H9 (cell line): ENCODE data around the gene GRIN2A. TPM values are rescaled to one million over a fixed set of nuclear protein-coding genes. Genes with fewer than 3 reads are reported as not detected.

ENCODE experiments used
- DNase-seq: peaks from one replicate; pipeline ENCODE4 v3.0.0-alpha.2; 2017
- H2AFZ ChIP-seq: one replicate; pipeline ENCODE4 v1.6.1; 2013; ENCODE audit warnings: mild to moderate bottlenecking, low read length, control low read depth, moderate library complexity
- H2AK5ac ChIP-seq: 2 replicates; pipeline ENCODE4 v1.6.1; 2013; ENCODE audit warnings: low read length, control low read depth, mixed read lengths; ENCODE audit not compliant: insufficient read length
- H2BK120ac ChIP-seq: one replicate; pipeline ENCODE4 v1.6.1; 2013; ENCODE audit warnings: low read depth, mild to moderate bottlenecking, low read length, control low read depth, inconsistent platforms; ENCODE audit not compliant: poor library complexity, severe bottlenecking
- H2BK12ac ChIP-seq: 2 replicates; pipeline ENCODE4 v1.6.1; 2013; ENCODE audit warnings: low read length, control low read depth, mixed read lengths, low read depth; ENCODE audit not compliant: insufficient read length
- H2BK15ac ChIP-seq: 2 replicates; pipeline ENCODE4 v1.6.1; 2013; ENCODE audit warnings: low read depth, low read length, control low read depth
- H2BK20ac ChIP-seq: one replicate; pipeline ENCODE4 v1.6.1; 2013; ENCODE audit warnings: low read depth, mild to moderate bottlenecking, low read length, control low read depth, inconsistent platforms; ENCODE audit not compliant: poor library complexity, severe bottlenecking
- H2BK5ac ChIP-seq: 2 replicates; pipeline ENCODE4 v1.6.1; 2013; ENCODE audit warnings: low read length, control low read depth, mixed read lengths; ENCODE audit not compliant: insufficient read length
- H3K14ac ChIP-seq: 2 replicates; pipeline ENCODE4 v1.6.1; 2013; ENCODE audit warnings: low read length, control low read depth; ENCODE audit not compliant: insufficient read depth
- H3K18ac ChIP-seq: 2 replicates; pipeline ENCODE4 v1.6.1; 2013; ENCODE audit warnings: low read depth, mild to moderate bottlenecking, mixed read lengths, low read length, control low read depth; ENCODE audit not compliant: insufficient read length
- H3K23ac ChIP-seq: 2 replicates; pipeline ENCODE4 v1.6.1; 2013; ENCODE audit warnings: low read length, control low read depth, mixed read lengths, low read depth; ENCODE audit not compliant: insufficient read length
- H3K23me2 ChIP-seq: 2 replicates; pipeline ENCODE4 v1.6.1; 2013; ENCODE audit warnings: low read depth, mild to moderate bottlenecking, mixed read lengths, low read length, control low read depth; ENCODE audit not compliant: insufficient read length, poor library complexity, severe bottlenecking
- H3K27ac ChIP-seq: 2 replicates; pipeline ENCODE4 v1.5.1; 2013; ENCODE audit warnings: low read length, control low read depth, mixed read lengths, low read depth; ENCODE audit not compliant: insufficient read length
- H3K27me3 ChIP-seq: 2 replicates; pipeline ENCODE4 v1.6.1; 2013; ENCODE audit warnings: low read length, control low read depth, inconsistent platforms; ENCODE audit not compliant: insufficient read depth
- H3K4ac ChIP-seq: 2 replicates; pipeline ENCODE4 v1.6.1; 2013; ENCODE audit warnings: low read depth, mild to moderate bottlenecking, control low read depth, inconsistent platforms, low read length, moderate library complexity
- H3K4me1 ChIP-seq: 2 replicates; pipeline ENCODE4 v1.6.1; 2013; ENCODE audit warnings: low read length, control low read depth, inconsistent platforms; ENCODE audit not compliant: insufficient read depth
- H3K4me2 ChIP-seq: 2 replicates; pipeline ENCODE4 v1.6.1; 2013; ENCODE audit warnings: low read length, control low read depth, mixed read lengths; ENCODE audit not compliant: insufficient read length, insufficient read depth
- H3K56ac ChIP-seq: 2 replicates; pipeline ENCODE4 v1.6.1; 2013; ENCODE audit warnings: low read depth, mild to moderate bottlenecking, mixed read lengths, low read length, control low read depth; ENCODE audit not compliant: insufficient read length
- H3K79me1 ChIP-seq: 2 replicates; pipeline ENCODE4 v1.6.1; 2013; ENCODE audit warnings: low read depth, mild to moderate bottlenecking, moderate library complexity, low read length, control low read depth, inconsistent platforms; ENCODE audit not compliant: insufficient read depth, poor library complexity, severe bottlenecking
- H3K79me2 ChIP-seq: 2 replicates; pipeline ENCODE4 v1.6.1; 2013; ENCODE audit warnings: low read length, control low read depth, inconsistent platforms; ENCODE audit not compliant: insufficient read depth
- H3K9ac ChIP-seq: 2 replicates; pipeline ENCODE4 v1.6.1; 2013; ENCODE audit warnings: low read length, control low read depth, mixed read lengths; ENCODE audit not compliant: insufficient read length; ENCODE audit errors: extremely low read depth
- H3K9me3 ChIP-seq: one replicate; pipeline ENCODE4 v1.6.1; 2013; ENCODE audit warnings: low read depth, low read length, inconsistent platforms; ENCODE audit not compliant: control insufficient read depth
- H3T11ph ChIP-seq: one replicate; pipeline ENCODE4 v1.6.1; 2013; ENCODE audit warnings: mild to moderate bottlenecking, low read length, control low read depth, inconsistent platforms
- H4K20me1 ChIP-seq: one replicate; pipeline ENCODE4 v1.6.1; 2013; ENCODE audit not compliant: control insufficient read depth, insufficient read length, insufficient read depth
- H4K5ac ChIP-seq: 2 replicates; pipeline ENCODE4 v1.6.1; 2013; ENCODE audit warnings: low read depth, mild to moderate bottlenecking, mixed read lengths, low read length, control low read depth; ENCODE audit not compliant: insufficient read length
- H4K8ac ChIP-seq: replicated peaks from 2 replicates; pipeline ENCODE4 v1.6.1; 2013; ENCODE audit warnings: low read length, control low read depth, mixed read lengths, low read depth; ENCODE audit not compliant: insufficient read length
- H4K91ac ChIP-seq: 2 replicates; pipeline ENCODE4 v1.6.1; 2013; ENCODE audit warnings: low read depth, mild to moderate bottlenecking, moderate library complexity, mixed read lengths, low read length, control low read depth; ENCODE audit not compliant: insufficient read length
- H3K27ac Mint-ChIP-seq, 3 experiments: 2 replicates in 2 of 3; 3 replicates in 1 of 3; pipeline ENCODE4 v1.8.0; 2020 to 2021; ENCODE audit warnings: mixed read lengths in 3 of 3, mild to moderate bottlenecking in 1 of 3, moderate library complexity in 1 of 3
- H3K27me3 Mint-ChIP-seq: 2 replicates; pipeline ENCODE4 v1.8.0; 2021; ENCODE audit warnings: low read depth, mild to moderate bottlenecking, moderate library complexity, mixed read lengths
- H3K36me3 Mint-ChIP-seq, 3 experiments: 2 replicates in 2 of 3; 3 replicates in 1 of 3; pipeline ENCODE4 v1.8.0; 2020 to 2021; ENCODE audit warnings: low read depth in 3 of 3, mixed read lengths in 3 of 3; ENCODE audit not compliant: insufficient read depth in 1 of 3
- H3K4me1 Mint-ChIP-seq, 2 experiments: 2 replicates each; pipeline ENCODE4 v1.8.0; 2020; ENCODE audit warnings: mixed read lengths in 2 of 2
- H3K4me3 Mint-ChIP-seq, 2 experiments: 2 replicates in 1 of 2; 3 replicates in 1 of 2; pipeline ENCODE4 v1.8.0; 2020 to 2021; ENCODE audit warnings: mild to moderate bottlenecking in 2 of 2, mixed read lengths in 2 of 2, moderate library complexity in 1 of 2
- H3K9me3 Mint-ChIP-seq, 2 experiments: 2 replicates in 1 of 2; 3 replicates in 1 of 2; pipeline ENCODE4 v1.8.0; 2020; ENCODE audit warnings: mild to moderate bottlenecking in 2 of 2, mixed read lengths in 2 of 2, moderate library complexity in 1 of 2
- CTCF ChIP-seq: fragments of 200-600 bp; sonication (generic); conservative IDR thresholded peaks from 3 replicates; pipeline ENCODE4 v1.8.0; 2021; ENCODE audit warnings: antibody characterized with exemption, mild to moderate bottlenecking
- WGBS: extraction: QIAGEN DNeasy Blood & Tissue Kit; methylation state at CpG from one replicate; pipeline ENCODE4 v1.1.7; 2013; ENCODE audit warnings: missing lambda C conversion rate, low lambda C conversion rate, mixed read lengths; ENCODE audit not compliant: insufficient read length; ENCODE audit errors: extremely low coverage; 5-methylcytosine and 5-hydroxymethylcytosine counted together
- total RNA-seq: library from RNA; stranded (reverse); gene quantifications from 2 replicates; pipeline ENCODE4 v1.2.1, GENCODE V29; 2021

GRIN2A gene
- total RNA-seq, 1 experiment from 2014 or later, result 1.5 TPM

GRCh38 chr16:9966569-9967157 is 215.6 kb downstream of the GRIN2A start:
- Mint-ChIP-seq H3K27ac (no peak overlapping the region), H3K36me3 (peaks cover 0 to 2% (median 0%) of the 10 kb centered on the region in 3 experiments; a peak in 1 of 7 replicates), H3K27me3 (peaks cover 24% of the 10 kb centered on the region), H3K9me3 (peaks cover 0 to under 1% of the 10 kb centered on the region in 2 experiments; a peak in 2 of 5 replicates), H3K4me1 (peaks cover 18 to 20% of the 10 kb centered on the region in 2 experiments), H3K4me3 (no peak overlapping the region)
- Histone ChIP-seq H2AK5ac (no peak overlapping the region), H2BK120ac (no peak overlapping the region), H4K5ac (no peak overlapping the region), H3K79me1 (no peaks in the 10 kb centered on the region), H2AFZ (no peak overlapping the region), H3K79me2 (no peaks in the 10 kb centered on the region; the same call in 1 of the 2 replicates), H3K23me2 (no peaks in the 10 kb centered on the region), H4K8ac (no peak overlapping the region), H3K27ac (no peak overlapping the region), H3K23ac (no peak overlapping the region), H4K91ac (no peak overlapping the region), H2BK12ac (no peak overlapping the region), H3T11ph (no peak overlapping the region), H3K56ac (no peak overlapping the region), H4K20me1 (no peaks in the 10 kb centered on the region), H3K4me2 (no peak overlapping the region), H3K9me3 (no peaks in the 10 kb centered on the region), H2BK20ac (no peak overlapping the region), H3K14ac (no peak overlapping the region), H3K4ac (no peak overlapping the region), H3K27me3 (peaks cover 8% of the 10 kb centered on the region; the same call in 1 of the 2 replicates), H3K9ac (no peak overlapping the region), H2BK5ac (no peak overlapping the region), H3K4me1 (peaks cover 6% of the 10 kb centered on the region; the same call in 1 of the 2 replicates), H3K18ac (no peak overlapping the region), H2BK15ac (no peak overlapping the region)
- TF ChIP-seq CTCF, result no peak
- no CpG with 5 or more reads among the region's 9 CpGs for WGBS
- DNase-seq, result no peak
